ENCODE measurements around the gene ATP6V0B. TPM values are rescaled to one million over a fixed set of nuclear protein-coding genes. Genes with fewer than 3 reads are reported as not detected.
A peak's percentile ranks its signal among the peaks of the same experiment; 100 is the strongest.

ATP6V0B gene
- total and polyA plus RNA-seq, 9 donors, result 46.2 to 57.6 (median 51.4) TPM

- Histone ChIP-seq H3K4me3 (ENCODE audit: low read length) (peak overlapping the region; percentile 40), H3K27ac (ENCODE audit: low read length) (no peak overlapping the region), H3K9me3 (replicated peaks; ENCODE audit: control insufficient read depth, low read depth, low read length) (no peaks in the 10 kb centered on the region), H3K36me3 (ENCODE audit: control insufficient read depth, insufficient read depth, low read length) (peaks cover 10% of the 10 kb centered on the region), H3K4me1 (ENCODE audit: control insufficient read depth, insufficient read depth, low read length) (peaks cover 39% of the 10 kb centered on the region), H3K27me3 (ENCODE audit: control insufficient read depth, insufficient read depth, low read length) (peaks cover 26% of the 10 kb centered on the region)
- DNase-seq, result peak; percentile 72
- 21% methylated on average over 13 of the region's 13 CpGs for WGBS (ENCODE audit: insufficient coverage)
Observed at GRCh38 chr1:43934101-43934985, 40.4 kb upstream of the ATP6V0B start.

GRCh38 chr1:43934986-43935324, 39.8 kb upstream of the ATP6V0B start:
- Histone ChIP-seq H3K36me3 (ENCODE audit: control insufficient read depth, insufficient read depth, low read length) (peaks cover 8% of the 10 kb centered on the region), H3K27ac (ENCODE audit: low read length) (no peak overlapping the region), H3K27me3 (ENCODE audit: control insufficient read depth, insufficient read depth, low read length) (peaks cover 26% of the 10 kb centered on the region), H3K4me3 (ENCODE audit: low read length) (no peak overlapping the region), H3K4me1 (ENCODE audit: control insufficient read depth, insufficient read depth, low read length) (peaks cover 40% of the 10 kb centered on the region), H3K9me3 (replicated peaks; ENCODE audit: control insufficient read depth, low read depth, low read length) (no peaks in the 10 kb centered on the region)
- WGBS (ENCODE audit: insufficient coverage), result 30% methylated on average over 4 of the region's 5 CpGs
- no peak for DNase-seq

- H3K4me3 ChIP-seq (ENCODE audit: low read length), result no peak overlapping the region
- no peak overlapping the region for H3K27ac ChIP-seq (ENCODE audit: low read length)
- peaks cover 26% of the 10 kb centered on the region for H3K27me3 ChIP-seq (ENCODE audit: control insufficient read depth, insufficient read depth, low read length)
- DNase-seq, result no peak
- H3K36me3 ChIP-seq (ENCODE audit: control insufficient read depth, insufficient read depth, low read length), result no peaks in the 10 kb centered on the region
- 7% methylated on average over 42 of the region's 48 CpGs for WGBS (ENCODE audit: insufficient coverage)
- peaks cover 40% of the 10 kb centered on the region for H3K4me1 ChIP-seq (ENCODE audit: control insufficient read depth, insufficient read depth, low read length)
- no peaks in the 10 kb centered on the region for H3K9me3 ChIP-seq (replicated peaks; ENCODE audit: control insufficient read depth, low read depth, low read length)
Observed at GRCh38 chr1:43935711-43936427, 38.9 kb upstream of the ATP6V0B start.

- DNase-seq, result peak; percentile 52
- Histone ChIP-seq H3K4me1 (ENCODE audit: control insufficient read depth, insufficient read depth, low read length) (peaks cover 40% of the 10 kb centered on the region), H3K4me3 (ENCODE audit: low read length) (no peak overlapping the region), H3K36me3 (ENCODE audit: control insufficient read depth, insufficient read depth, low read length) (no peaks in the 10 kb centered on the region), H3K9me3 (replicated peaks; ENCODE audit: control insufficient read depth, low read depth, low read length) (no peaks in the 10 kb centered on the region), H3K27ac (ENCODE audit: low read length) (no peak overlapping the region), H3K27me3 (ENCODE audit: control insufficient read depth, insufficient read depth, low read length) (peaks cover 26% of the 10 kb centered on the region)
- 7% methylated on average over 56 of the region's 56 CpGs for WGBS (ENCODE audit: insufficient coverage)
Observed at GRCh38 chr1:43936431-43937151, 38.2 kb upstream of the ATP6V0B start.

- H3K27ac ChIP-seq (ENCODE audit: low read length), result no peak overlapping the region
- DNase-seq, result no peak
- H3K27me3 ChIP-seq (ENCODE audit: control insufficient read depth, insufficient read depth, low read length), result peaks cover 26% of the 10 kb centered on the region
- no peaks in the 10 kb centered on the region for H3K9me3 ChIP-seq (replicated peaks; ENCODE audit: control insufficient read depth, low read depth, low read length)
- no peak overlapping the region for H3K4me3 ChIP-seq (ENCODE audit: low read length)
- 92% methylated on average over 4 of the region's 8 CpGs for WGBS (ENCODE audit: insufficient coverage)
- H3K4me1 ChIP-seq (ENCODE audit: control insufficient read depth, insufficient read depth, low read length), result peaks cover 40% of the 10 kb centered on the region
- H3K36me3 ChIP-seq (ENCODE audit: control insufficient read depth, insufficient read depth, low read length), result no peaks in the 10 kb centered on the region
Observed at GRCh38 chr1:43937179-43937865, 37.4 kb upstream of the ATP6V0B start.

GRCh38 chr1:43938383-43938782, 36.4 kb upstream of the ATP6V0B start:
- peaks cover 21% of the 10 kb centered on the region for H3K27me3 ChIP-seq (ENCODE audit: control insufficient read depth, insufficient read depth, low read length)

GRCh38 chr1:43938892-43939587, 35.7 kb upstream of the ATP6V0B start:
- H3K27ac ChIP-seq (ENCODE audit: low read length), result no peak overlapping the region
- peak; percentile 75 for DNase-seq
- H3K36me3 ChIP-seq (ENCODE audit: control insufficient read depth, insufficient read depth, low read length), result peaks cover 3% of the 10 kb centered on the region
- H3K9me3 ChIP-seq (replicated peaks; ENCODE audit: control insufficient read depth, low read depth, low read length), result no peaks in the 10 kb centered on the region
- peaks cover 16% of the 10 kb centered on the region for H3K27me3 ChIP-seq (ENCODE audit: control insufficient read depth, insufficient read depth, low read length)
- H3K4me1 ChIP-seq (ENCODE audit: control insufficient read depth, insufficient read depth, low read length), result peaks cover 25% of the 10 kb centered on the region
- 38% methylated on average over 2 of the region's 3 CpGs for WGBS (ENCODE audit: insufficient coverage)
- H3K4me3 ChIP-seq (ENCODE audit: low read length), result no peak overlapping the region

More at GRCh38 chr1:43938383-43938782, 36.4 kb upstream of the ATP6V0B start:
- WGBS (ENCODE audit: insufficient coverage), result 56% methylated on average over 10 of the region's 10 CpGs
- no peak for DNase-seq
- Histone ChIP-seq H3K9me3 (replicated peaks; ENCODE audit: control insufficient read depth, low read depth, low read length) (no peaks in the 10 kb centered on the region), H3K36me3 (ENCODE audit: control insufficient read depth, insufficient read depth, low read length) (peaks cover under 1% of the 10 kb centered on the region), H3K4me3 (ENCODE audit: low read length) (no peak overlapping the region), H3K4me1 (ENCODE audit: control insufficient read depth, insufficient read depth, low read length) (peaks cover 31% of the 10 kb centered on the region), H3K27ac (ENCODE audit: low read length) (no peak overlapping the region)

GRCh38 chr1:43942411-43942810, 32.3 kb upstream of the ATP6V0B start:
- H3K27ac ChIP-seq (ENCODE audit: low read length), result no peak overlapping the region
- peaks cover 22% of the 10 kb centered on the region for H3K4me1 ChIP-seq (ENCODE audit: control insufficient read depth, insufficient read depth, low read length)
- WGBS (ENCODE audit: insufficient coverage), result 84% methylated on average over 3 of the region's 3 CpGs
- DNase-seq, result no peak
- H3K27me3 ChIP-seq (ENCODE audit: control insufficient read depth, insufficient read depth, low read length), result no peaks in the 10 kb centered on the region
- H3K36me3 ChIP-seq (ENCODE audit: control insufficient read depth, insufficient read depth, low read length), result peaks cover 3% of the 10 kb centered on the region
- H3K4me3 ChIP-seq (ENCODE audit: low read length), result no peak overlapping the region
- no peaks in the 10 kb centered on the region for H3K9me3 ChIP-seq (replicated peaks; ENCODE audit: control insufficient read depth, low read depth, low read length)

GRCh38 chr1:43944860-43945259, 29.9 kb upstream of the ATP6V0B start:
- no peak overlapping the region for H3K27ac ChIP-seq (ENCODE audit: low read length)
- 100% methylated on average over 1 of the region's 1 CpG for WGBS (ENCODE audit: insufficient coverage)
- no peak for DNase-seq
- H3K9me3 ChIP-seq (replicated peaks; ENCODE audit: control insufficient read depth, low read depth, low read length), result no peaks in the 10 kb centered on the region
- no peak overlapping the region for H3K4me3 ChIP-seq (ENCODE audit: low read length)
- peaks cover 36% of the 10 kb centered on the region for H3K4me1 ChIP-seq (ENCODE audit: control insufficient read depth, insufficient read depth, low read length)
- no peaks in the 10 kb centered on the region for H3K27me3 ChIP-seq (ENCODE audit: control insufficient read depth, insufficient read depth, low read length)
- H3K36me3 ChIP-seq (ENCODE audit: control insufficient read depth, insufficient read depth, low read length), result peaks cover 8% of the 10 kb centered on the region

All from muscle of leg (tissue), 11 donors.